Measurements from ENCODE around the gene CRB2.
"Not testable (repeated sequence)": the region's sequence is repeated elsewhere in the genome, so short reads cannot be mapped to it uniquely, and the experiment has no call there.

Gene CRB2

DNA sequence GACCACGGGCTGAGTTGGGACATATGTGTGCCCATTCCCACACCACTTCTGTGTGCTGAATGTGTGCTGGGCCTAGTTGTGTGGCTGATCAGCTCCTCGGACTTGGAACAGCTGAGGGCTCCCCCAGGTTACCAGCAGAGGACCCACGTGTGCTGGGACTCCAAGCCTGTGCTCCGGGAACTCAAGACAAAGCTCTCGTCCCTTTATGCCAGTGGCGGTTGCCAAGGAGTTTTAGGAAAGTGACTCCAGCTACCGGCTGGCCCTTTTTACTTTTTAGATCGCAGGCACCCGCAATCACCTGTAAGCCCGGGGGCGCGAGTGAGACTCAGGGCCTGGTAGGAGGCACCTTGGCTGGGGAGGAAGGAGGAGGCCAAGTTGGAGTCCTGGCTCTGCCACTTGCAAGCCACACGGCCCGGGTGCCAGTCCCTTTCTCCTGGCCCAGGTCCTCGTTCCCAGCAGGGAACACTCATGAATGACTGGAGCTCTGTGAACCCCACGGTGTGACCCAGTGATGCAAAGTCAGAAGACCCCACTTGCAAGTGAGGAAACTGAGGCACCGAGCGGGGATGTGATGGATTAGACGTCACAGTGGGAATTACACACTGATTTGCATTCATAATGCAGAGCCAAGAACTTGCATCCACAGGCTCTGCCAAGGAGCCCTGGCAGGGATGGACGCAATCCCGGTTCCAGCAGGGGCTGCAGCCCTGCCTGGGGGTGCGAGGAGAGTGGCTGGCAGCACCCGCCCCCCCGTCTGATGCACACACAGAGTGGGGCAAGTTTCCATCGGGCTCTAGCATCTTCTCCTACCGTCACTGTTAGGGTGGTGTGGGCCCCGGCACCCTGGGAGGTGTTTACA lies 26.9 kb downstream of the CRB2 start:
- DNase-seq (ENCODE audit: low spot score): no peak

DNA sequence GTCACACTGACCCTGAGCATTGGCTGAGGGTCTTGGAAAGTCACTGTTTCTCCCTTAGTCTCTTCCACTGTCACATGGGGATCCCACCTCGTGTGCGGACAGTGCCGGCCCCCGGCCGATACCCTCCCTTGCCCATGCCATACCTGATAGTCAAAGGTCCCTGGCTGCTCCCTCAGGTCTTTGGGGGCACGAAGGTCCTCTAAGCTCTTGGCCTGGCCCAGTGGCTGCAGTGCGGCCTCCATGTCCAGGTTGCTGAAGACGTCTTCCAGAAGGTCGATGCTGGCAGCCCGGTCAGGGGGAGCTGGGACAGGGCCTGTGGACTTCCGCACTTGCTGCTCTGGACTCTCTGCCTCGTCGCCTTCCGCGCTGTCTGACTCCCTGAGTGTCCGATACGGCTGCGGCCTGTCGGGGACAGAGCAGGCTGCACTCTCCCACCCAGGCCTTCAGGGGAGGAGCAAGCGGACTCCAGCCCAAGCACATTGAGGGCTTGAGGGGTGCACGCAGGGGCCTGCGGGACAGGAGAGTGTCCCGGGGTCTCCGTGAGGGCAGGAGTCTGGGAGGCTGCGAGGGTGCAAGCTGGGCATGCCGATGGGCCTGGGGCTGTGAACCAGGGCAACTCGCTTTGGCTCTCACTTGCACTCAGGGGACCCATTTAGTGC lies 27.6 kb downstream of the CRB2 start:
- no peak for DNase-seq (ENCODE audit: low spot score)

DNA sequence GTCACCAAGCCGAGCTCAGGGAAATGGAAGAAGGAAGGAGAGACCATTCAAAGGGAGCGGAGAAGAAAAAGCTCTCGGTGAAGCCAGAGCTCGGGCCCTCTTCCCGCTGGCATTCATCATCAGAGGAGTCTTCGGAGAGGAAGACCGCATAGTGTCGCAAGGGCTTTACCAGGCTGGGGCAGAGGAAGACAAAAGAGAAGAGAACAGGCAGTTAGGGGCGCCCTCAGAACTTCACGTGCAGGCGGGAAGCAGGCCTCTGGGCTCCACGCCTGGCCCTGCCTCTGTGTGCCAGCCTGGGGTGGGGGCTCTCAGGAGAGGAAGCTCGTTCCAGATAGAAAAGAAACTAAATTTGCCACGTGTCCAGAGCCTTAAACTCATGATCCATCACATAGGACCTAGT lies 31.7 kb downstream of the CRB2 start:
- DNase-seq (ENCODE audit: low spot score): no peak

DNA sequence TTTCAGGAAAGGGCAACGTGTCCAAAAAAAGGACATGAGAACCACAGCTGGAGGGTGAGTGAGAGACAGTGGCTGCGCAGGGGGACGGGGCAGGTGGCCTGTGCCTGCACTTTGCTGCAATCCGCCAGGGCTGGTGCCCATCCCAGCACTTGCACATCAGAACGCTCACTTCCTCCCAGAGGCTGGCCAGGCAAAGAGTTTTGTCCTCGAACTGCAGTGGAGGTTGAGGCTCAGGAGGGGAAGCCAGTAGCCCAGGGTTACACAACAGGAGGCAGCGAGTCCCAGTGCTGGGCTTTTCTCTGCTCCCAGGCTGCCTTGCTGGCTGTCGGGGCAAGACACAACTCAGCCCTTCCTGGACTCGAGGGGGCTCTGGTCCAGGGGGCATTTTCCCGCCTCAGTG lies 33.1 kb downstream of the CRB2 start:
- no peak for DNase-seq (ENCODE audit: low spot score)

DNA sequence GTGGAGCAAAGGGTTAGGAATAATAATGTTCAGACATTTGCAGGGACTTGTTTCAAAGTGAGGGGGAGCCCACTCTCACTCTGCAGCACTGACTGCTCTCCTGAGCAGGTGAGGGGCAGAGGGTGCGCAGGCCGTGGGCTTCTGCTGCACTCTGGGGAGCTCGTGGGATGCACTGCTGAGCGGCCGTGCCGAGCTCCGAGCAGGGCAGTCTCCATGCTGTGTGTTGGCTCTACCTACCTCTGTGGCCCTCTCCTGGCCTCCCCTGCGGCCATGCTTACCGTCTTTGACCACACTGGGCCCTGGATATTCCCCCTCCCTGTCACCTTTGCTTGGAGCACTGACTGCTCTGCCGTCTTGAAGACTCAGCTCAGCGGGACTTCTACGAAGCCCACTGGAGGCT lies 33.7 kb downstream of the CRB2 start:
- DNase-seq (ENCODE audit: low spot score): no peak

DNA sequence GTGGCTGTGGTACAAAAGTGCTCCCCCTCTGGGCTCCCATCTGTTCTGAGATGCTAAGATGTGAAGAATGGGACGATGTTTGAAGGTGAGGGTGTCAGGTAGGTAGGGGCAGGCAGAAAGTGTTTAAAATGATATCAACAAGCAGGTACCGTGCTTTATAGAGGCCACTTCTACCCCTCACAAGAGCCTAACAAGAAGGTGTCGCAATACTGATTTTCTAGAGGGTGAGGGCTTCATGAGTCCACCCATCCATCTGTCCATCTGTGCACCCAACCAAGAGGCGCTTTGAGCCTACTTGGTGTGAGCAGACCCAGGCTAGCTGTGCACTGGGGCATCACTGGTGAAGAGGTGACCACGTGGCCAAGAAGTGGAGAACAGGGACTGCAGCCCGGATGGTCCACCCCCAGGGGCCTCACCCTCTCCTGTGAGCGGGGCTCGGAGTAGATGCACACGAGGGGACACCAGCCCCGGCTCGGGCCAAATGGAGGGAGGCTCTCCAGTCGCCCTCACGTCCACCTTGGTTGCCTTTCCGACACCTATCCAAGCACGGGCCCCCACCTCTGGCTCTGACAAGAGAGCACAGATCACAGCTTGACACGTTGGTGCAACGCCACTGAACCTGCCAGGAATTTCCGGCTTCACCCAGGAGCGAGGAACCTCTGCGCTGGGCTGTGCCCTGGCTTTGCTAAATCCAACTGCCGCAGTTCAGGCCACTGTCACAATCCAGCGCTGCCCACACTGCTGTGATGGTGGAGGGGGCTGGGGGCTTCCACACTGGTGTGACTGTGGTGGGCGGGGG lies 34.5 kb downstream of the CRB2 start:
- DNase-seq (ENCODE audit: low spot score): no peak

DNA sequence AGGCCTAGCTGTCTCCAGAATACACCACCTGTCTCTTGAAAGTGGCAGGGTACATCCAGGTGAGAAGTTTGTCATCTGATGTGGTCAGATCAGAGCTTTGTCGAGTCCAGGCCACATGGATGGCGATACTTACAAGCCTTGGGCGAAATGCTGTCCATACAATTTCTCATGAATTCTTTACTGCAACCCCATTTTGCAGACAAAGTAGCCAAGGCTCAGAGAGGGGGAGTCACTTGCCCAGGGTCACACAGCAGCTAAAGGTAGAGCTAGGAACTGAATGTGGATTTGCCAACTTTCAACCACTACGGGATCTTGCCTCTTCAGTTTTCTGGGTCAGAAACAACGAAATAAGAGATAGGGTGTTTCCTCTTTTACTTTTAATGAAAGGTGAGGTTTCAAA lies 35.2 kb downstream of the CRB2 start:
- no peak for DNase-seq (ENCODE audit: low spot score)

DNA sequence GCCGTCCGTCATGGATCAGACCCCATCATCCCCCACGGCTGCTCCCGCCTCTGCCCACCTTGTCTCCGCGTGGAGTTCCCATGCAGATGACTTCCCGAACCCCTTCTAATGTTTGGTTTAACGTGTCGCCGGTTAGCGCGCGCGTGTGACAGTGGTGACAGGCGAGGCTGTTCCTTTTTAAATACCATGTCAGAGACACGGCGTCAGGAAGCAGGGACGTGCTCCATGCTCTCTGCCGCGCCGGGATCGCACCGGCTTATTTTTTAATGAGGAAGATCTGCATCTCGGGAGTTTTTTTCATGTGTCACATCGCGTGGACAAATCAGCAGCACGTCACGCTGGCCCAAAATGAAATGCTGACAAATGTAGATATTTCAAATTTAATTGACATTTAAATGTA lies 35.9 kb downstream of the CRB2 start:
- no peak for DNase-seq (ENCODE audit: low spot score)

DNA sequence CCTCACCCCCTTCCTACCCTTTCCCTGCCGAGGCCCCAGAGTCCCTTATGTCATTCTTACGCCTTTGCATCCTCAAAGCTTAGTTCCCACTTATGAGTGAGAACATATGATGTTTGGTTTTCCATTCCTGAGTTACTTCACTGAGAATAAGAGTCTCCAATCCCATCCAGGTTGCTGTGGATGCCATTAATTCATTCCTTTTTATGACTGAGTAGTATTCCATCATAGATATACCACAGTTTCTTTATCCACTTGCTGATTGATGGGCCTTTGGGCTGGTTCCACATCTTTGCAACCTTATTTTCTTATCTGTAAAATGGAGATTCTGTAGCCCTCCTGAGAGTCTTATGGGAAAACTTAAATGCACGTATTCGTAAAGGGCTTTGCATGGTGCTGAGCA lies 36.8 kb downstream of the CRB2 start:
- DNase-seq (ENCODE audit: low spot score): no peak

DNA sequence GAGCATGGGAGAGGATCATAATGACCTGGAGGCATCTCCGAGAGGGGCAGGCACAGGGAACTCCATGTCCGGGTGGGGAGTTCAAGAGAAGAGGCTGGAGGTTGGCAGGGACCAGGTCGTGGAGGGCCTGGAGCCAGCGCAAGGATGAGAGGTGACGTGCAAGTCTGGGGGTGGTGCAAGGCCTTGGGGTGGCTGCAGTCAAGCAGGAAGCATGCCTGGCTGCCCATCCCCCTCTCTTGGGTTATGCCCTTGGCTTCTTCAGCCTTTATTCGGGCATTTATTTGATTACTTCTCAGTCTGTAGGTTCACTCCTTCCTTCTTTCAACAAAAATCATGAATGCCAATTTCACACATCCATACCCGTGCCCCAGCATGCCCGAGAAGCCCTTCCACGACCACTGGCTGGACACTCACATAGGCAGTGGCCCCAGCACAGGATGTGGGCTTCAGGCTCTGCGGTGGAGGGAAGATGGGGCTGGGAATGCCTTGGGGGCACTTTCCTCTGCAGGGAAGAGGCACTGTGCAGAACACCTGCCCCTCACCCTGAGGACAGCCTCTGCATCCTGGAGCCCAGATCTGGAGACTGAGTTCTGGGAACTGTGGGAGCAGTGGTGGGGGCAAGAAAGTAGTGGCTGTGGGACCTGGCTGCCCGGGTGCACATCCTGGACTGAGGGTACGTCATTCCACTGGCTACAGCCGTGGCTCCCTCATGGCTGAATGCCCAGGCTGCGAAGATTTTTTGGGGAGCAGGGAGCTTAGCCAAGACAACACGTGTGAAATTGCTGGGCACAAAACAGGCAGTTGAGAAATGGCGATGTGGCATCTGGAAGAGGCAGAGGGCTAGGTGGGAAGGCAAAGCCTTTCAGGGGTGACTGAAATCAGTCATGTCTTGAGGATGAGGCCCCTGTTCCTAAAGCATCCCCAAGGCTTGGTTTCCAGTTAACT lies 38.6 kb downstream of the CRB2 start:
- no peak for DNase-seq (ENCODE audit: low spot score)

DNA sequence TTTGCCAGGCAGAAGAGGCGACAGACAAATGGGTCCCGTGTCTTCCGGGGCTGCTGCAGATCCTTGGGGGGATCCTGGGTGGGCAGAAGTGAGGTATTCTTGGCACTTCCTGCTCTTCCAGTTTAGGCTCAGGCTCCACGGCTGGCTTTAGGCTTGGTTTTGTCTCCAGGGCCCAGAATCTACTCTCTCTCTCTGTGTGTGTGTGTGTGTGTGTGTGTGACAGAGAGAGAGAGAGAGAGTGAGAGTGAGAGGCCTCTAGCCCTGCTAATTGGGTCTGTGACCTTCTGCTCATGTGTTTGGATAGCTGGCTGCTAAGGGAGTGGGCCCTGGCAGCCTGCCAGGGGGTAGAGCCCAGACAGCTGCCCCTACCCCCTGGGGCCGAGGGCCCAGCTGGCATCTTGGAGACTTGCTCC lies 39.3 kb downstream of the CRB2 start:
- no peak for DNase-seq (ENCODE audit: low spot score)

DNA sequence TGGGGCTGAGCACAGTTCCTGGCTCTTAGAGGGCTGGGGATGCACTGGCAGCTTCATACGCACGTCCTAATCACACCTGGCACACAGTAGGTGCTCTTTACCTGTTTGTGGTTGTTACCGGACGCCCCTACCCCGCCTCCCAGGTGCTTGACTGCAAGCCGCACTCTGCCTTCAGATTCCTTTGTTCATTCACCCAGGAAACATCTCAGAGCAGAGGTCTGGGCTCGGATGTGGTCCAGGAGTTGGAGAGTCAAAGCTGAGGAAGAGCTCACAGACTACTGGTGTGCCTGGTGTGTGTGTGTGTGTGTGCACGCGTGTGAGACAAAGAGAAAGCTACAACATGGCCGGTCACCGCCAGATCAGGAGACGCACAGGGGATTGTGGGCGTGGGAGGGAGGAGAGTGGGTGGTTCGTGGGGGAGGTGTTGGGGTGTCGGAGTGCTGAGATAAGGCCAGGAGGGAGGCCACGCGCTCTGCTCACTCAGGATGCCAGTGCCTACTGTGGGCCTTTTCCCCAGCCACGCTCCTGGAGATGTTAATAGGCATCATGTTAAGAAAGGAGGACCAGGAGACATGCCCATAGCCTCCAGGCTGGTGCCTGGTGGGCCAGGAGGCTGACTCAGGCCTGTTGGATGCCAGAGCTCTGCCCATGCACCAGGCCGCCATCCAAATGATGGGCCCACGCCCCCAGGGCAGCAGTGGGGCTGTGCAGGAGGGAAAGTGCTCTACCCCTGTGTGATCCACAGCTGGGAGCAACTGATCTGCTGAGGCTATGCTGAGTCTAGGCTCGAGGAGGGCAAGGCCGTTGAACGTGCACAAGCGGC lies 39.9 kb downstream of the CRB2 start:
- DNase-seq (ENCODE audit: low spot score): no peak

DNA sequence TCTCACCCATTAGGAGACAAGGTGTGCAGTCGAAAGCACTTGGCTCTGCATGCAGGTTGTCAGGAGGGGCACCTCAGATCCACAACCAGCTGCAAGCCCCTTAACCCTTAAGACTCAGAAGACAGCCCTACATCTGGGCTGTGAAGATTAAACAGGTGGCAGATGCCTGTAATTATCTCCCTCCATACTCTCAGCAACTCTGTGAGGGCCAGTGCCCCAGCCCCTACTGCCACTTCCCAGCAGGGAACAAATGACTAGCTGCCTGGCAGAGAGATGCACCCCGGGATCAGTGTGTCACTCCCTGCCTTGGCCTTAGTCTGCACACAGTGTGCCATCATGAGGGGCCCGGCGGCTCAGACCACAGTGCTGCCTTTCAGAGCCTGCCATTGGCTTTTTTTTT lies 42.0 kb downstream of the CRB2 start:
- DNase-seq (ENCODE audit: low spot score): no peak

DNA sequence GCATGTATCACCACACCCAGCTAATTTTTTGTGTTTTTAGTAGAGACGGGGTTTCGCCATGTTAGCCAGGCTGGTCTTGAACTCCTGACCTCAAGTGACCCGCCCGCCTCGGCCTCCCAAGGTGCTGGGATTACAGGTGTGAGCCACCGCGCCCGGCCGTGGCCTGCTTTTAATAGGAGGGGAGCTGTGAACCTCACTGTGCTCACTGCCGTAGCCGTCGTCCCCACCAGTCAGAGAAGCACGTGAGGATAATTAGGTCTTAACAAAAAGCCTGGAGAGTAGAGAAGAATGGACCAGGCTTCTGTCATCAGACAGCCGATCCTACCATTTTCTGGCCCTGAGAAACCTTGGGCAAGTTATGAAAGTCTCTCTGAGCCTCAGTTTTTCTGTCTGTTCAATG lies 42.9 kb downstream of the CRB2 start:
- not testable (repeated sequence) for DNase-seq (ENCODE audit: low spot score)

DNA sequence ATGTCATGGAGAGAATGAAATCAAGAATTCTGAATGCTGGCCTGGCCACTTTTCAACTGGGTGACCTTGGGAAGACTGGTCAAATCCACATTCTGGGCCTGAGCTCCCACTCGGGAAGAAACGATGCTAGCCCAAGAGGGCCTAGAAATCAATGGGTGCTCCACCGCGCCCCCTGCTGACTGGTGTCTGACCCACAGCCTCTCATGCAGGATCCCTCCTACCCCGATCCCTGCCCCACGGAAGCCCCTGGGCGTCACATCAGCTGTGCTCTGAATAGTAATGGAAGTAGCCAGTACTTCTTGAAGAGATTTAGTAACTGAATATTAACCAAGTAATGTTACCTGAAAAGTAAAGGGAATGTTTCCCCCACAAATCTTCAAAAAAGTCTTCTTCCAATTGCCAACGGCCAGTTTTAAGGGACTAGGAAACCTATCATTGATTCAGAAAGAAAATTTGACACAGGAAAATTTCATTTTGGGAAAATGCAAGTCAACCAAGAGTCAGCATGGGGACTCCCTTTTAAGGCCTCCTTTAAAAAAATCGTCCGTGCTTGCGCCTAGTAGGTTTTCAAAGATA lies 43.9 kb downstream of the CRB2 start:
- DNase-seq (ENCODE audit: low spot score): no peak

DNA sequence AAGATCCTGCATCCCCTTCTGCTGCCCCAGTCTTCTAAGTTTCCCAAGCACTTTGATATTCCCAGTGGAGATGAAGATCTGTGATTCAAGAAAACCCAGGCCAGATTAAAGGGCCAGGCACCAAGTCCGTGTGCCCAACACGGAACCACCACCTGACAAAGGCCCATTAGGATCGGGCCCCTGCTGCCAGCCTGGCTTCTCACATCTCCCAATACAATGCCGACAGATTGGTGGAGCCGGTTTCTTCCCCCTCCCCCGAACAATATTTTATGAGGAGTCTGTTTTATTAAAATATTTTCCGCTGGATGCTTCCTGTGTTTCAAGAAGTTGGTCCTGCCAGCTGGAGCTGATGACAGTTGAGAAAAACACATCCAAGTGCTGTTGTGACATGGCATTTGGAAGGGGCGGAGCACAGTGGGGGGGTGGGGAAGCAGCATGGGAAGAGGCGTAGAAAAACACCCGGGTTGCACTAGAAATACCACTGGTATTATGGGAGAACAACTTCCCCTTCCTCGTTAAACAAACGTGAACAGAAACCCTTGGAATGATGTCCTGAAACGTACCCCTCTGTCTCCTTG lies 45.0 kb downstream of the CRB2 start:
- no peak for DNase-seq (ENCODE audit: low spot score)

DNA sequence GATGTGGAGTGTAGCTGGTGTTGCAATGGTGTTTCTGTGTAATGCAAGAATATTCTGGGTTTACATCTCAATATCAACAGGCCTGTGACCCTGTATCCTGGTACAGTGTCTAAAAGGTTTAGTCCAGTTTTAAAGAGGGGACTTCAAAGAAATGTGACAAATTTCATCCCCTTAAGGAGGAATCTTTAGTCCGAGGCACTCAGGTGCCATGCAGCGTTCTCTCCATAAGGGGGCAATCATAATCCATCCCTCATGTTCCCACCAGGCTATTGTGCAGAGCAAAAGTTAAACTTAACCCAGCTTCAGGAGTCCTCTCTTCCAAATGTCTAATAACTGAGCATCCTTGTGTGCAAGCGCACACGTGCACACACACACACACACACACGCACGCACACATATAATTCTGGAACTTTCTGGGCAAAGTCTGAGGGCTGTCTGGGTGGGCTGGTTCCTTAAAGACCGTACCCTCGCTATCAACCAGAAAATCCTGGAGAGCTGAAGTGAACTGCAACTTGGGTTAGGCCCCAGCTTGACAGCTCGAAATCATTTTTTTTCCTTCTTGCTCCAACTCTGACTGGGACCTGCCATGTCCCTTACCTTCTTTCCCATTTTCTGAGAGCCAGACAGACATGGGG lies 46.0 kb downstream of the CRB2 start:
- no peak for DNase-seq (ENCODE audit: low spot score)

DNA sequence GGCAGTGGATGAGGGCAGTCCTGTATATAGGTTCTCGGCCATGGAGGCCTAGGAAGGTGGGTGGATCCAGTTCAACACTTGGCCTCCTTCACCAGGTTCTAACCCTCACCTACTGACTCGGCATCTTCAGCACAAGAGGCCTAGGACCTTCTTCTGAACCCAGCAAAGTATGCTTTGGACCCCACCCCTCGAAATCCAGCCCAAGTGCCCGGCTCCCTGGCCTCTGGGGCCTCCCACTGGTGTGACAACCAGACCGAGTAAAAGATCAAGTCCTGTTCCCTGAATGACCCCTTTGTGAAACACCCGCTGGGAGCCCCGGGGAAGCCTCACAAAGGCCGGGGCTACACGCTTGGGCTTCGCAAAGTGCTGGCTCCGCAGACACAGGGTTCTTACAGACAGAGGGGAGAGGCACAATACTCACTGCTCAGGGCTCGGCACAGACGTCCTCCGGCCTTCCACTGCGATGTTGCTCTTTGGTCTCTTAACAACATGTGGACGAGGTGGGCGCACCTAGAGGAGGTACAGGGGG lies 47.0 kb downstream of the CRB2 start:
- DNase-seq (ENCODE audit: low spot score): no peak

DNA sequence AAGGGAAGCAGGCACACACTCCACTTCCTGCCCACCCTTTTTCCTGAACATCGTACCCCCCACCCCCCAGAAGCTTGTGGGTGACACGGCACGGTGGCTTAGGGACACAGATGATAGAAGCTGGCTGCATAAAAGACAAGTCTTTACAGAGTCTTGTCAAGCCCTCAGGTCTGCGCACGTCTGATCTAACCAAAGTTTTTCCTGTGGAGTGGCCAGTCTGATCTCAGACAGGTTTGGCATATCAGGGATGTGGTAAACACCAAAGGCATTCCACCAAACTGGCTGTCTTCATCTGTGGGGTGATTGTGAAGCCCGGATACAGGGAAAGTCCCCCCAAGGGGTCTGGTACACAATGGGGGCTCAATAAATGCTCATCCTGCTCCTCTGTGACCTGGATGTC lies 50.0 kb downstream of the CRB2 start:
- no peak for DNase-seq (ENCODE audit: low spot score)
